NCI-H226 (cell line): ENCODE measurements around the gene RSPO4.
"Not testable (repeated sequence)": the region's sequence is repeated elsewhere in the genome, so short reads cannot be mapped to it uniquely, and the experiment has no call there.

Source experiments
- DNase-seq: peaks from one replicate; pipeline ENCODE4 v3.0.0-alpha.2; 2015

Gene RSPO4

DNA sequence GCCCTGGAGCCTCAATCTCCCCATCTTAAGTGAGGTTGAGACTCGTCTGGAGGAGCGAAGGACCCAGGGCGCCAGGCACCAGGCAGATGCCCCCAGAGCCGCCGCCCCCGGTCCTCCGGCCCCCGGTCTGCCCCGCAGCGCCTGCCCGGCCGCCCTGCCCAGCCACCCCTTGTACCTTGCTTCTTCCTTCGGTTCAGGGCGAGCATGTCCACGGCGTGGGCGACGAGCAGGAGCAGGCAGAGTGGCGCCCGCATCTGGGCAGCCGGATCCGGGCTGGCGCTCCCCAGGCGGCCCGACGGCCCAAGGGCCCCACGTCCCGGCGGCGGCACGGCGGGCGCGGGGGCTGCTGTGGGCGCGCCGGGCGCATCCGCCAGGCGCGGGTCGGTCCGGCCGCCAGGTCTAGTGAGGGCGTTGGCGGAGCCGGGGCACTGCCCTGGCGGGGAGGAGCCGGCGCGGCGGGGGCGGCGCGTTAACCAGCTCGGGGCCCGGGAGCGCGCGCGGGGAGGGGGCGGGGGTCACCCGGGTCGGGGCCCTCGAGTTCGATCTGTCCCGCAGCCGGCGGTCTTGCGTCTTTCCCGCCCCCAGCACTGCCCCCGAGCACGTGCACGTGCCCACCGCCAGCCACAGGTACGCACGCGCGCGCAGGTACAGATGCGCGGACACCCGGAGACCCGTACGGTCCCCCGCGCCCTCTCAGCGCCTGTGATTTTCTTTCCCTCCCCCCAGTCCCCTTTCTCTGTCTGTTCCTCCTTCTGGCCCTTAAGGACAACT lies at the start of gene RSPO4:
RSPO4 (minus strand) TSS at position 401 of the 771 bp plus-strand sequence; CDS start at position 254, 147 bp downstream.
- DNase-seq, result no peak

DNA sequence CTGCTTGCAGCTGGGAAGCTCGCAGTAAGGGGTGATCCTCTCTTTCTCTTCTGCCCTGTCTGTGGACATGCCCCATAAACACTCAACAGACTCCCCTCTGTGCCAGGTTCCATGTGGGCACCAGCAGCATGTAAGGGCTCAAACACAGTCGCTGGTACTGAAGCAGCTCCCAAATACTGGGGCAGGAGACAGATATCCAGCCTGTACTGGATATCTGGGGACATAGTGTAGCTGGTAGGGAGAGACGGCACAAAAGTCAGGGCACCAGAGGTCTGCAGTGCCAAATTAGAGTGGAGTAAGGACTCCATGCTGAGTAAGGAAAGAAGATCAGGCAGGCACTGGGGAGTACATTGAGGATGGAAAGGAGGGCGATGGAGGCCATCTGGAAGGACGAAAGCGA lies 48.3 kb upstream of the RSPO4 start:
- DNase-seq, result no peak

DNA sequence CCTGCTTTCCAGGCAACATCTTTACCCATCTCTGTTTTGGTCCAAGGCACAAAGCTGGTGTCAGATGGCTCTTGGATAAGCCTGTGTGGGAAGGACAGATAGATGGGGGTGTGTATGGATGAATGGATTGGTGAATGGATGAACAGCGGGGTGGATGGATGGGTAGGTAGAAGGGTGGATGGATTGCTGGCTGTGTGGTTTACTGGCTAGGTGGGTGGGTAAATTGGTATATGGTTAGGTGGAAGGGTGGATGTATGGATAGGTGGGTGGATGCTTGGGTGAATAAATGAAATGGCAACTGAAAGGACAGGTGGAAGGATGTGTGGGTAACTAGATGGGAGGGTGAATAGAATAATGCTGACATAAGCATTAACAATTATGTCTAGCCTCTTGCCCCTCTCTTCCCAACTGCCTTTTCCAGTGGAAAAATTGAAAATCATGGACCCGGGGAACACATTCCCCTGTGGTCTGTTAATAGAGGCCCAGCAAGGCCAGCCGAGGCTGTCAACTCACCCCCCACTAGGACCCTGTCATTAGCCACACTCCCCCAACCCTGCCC lies 43.8 kb upstream of the RSPO4 start:
- no peak for DNase-seq

DNA sequence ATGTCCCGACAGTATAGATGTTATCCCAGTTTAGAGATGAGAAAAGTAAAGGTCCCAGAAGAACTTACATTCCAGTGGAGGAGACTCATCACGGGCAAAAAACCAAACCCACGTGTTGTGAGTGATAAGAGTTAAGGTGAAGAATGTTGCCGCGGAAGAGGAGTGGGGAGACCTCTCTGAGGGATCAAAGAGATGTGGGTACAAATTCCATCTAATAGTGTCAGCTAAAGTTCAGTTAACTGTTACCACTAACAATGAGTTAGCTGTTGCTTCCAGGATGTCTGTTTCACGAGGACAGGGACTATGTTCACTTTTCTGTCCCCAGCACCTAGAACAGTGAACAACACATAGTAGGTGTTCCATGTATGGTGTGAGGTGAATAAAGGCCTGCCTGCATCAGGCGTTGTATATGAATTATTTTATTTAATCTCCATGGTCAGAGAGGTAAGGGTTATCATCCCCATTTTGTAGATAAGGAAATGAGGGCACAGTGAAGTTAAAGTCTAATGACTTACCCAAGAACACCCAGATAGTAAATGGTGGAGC lies 39.8 kb upstream of the RSPO4 start:
- peak; percentile 5 for DNase-seq

DNA sequence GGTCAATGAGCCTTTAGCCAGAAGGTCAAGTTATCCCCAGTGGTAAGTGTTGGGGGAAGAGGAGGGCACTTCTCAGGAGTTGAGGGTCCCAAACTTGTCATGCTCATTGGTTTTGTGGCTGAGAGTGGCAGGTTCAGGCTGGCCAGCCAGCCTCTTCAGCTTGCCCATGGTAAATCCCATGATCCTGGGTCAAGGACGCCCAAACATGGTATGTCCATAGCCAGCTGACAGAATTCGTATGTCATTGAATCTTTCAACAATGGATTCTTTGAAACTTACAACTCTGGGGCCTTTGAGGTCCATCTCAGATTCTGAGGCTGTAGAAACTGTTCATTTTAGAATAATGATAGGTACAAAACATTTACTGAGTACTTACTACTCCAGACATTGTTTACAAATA lies 36.1 kb upstream of the RSPO4 start:
- DNase-seq, result no peak

DNA sequence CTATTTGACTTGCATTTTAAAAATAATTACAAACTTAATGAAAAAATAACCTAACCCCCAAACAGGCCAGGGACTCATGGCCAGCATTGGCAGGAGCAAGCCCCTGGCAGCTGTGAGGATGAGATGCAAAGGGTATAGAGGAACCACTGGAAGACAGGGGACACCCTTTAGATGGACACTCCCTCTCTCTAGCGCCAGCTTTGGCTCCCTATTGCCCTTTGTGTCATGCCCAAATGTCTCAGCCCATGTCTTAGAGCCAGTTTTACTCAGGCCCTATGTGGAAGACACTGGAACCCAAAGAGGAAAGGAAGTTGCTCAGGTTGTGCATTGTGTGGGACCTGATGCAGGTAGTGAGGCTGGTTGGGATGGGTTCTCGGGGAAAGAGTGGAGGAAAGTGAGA lies 34.9 kb upstream of the RSPO4 start:
- no peak for DNase-seq

DNA sequence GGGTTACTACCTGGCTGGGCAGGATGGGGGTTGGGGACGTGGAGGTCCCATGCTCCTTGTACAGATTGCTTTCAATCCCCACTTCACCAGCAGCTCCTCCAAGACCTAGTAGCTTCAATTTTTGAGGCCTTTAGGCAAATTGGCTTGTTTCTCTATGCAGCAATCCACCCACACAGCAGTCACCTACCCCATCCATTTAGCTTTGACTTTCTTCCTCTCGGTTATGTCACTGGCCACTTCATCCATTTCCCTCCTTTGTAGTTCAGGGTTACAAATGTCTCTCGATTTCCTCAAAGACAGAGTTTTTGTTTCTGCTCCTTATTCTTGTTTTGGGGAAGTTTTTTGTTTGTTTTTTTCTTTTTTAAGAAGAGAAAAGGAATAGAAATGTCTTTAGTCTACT lies 33.4 kb upstream of the RSPO4 start:
- DNase-seq, result no peak

DNA sequence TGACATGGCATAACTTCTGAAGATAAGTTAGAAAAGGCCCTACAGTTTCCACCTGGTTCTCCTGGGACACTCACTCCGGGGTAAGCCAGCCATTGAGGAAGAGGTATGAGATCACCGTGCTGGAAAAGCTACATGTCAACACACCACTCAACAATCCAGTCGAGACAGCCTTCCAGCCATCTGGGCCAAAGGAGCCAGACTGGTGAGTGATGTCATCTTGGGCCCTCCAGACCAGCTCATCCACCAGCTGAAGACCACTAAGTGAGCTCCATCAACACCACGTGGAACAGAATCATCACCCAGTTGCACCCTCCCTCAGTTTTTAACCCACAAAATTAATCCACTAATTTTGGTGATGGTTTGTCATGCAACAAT lies 32.3 kb upstream of the RSPO4 start:
- no peak for DNase-seq

DNA sequence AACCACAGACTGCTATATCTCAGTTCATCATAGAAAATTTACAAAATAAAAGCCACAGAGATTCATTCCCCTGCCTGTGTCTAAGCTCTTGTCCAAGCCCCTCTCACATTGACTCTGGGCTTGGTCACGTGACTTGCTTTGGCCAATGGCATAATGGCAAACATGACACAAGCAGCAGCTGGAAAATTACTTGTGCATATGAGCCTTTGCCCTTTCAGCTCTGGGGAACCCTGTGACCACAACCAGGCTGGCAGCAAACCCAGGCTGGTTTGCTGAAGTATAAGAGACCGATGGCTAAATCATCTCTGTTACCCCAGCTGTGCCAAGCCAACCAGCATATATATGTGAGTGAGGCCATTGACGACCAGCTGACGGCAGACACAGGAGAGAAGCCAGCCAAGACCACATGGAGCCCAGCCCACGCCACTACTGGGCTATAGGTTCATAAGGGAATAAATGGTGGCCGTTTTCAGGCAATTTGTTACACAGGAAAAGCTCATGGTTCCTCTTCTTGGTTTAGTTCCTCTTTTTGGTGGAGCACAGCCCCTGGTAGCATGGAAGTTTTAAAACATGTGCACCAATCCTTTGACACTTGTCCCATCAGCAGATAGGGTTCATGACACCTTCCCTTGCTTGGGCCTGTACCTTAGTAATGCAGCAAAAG lies 31.8 kb upstream of the RSPO4 start:
- no peak for DNase-seq

DNA sequence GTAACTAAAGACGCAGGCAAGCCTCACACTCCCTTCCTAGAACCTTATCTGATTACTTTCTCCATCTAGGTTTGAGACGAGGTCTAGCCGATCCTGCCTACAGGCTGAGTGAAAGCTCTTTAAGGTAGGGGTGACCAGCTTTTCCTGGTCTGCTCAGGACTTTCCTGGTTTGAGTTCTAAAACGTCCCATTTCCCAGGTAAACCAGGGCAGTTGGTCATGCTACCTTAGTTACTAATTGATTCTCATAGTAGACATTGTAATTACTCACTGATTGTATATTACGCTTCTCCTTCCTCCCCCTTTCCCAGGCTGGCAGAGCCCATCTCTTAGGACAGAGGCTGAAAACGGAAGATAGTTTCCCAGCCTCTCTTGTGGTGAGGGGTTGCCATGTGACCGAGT lies 27.9 kb upstream of the RSPO4 start:
- DNase-seq, result no peak

DNA sequence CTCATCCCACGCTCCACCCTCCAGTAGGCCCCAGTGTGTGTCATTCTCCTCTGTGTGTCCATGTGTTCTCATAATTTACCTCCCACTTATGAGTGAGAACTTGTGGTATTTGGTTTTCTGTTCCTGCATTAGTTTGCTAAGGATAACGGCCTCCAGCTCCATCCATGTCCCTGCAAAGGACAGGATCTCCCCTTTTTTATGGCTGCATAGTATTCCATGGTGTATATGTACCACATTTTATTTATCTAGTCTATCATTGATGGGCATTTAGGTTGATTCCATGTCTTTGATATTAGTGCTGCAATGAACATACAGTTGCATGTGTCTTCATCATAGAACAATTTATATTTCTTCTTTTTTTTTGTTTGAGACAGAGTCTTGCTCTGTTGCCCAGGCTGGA lies 24.1 kb upstream of the RSPO4 start:
- DNase-seq, result not testable (repeated sequence)

DNA sequence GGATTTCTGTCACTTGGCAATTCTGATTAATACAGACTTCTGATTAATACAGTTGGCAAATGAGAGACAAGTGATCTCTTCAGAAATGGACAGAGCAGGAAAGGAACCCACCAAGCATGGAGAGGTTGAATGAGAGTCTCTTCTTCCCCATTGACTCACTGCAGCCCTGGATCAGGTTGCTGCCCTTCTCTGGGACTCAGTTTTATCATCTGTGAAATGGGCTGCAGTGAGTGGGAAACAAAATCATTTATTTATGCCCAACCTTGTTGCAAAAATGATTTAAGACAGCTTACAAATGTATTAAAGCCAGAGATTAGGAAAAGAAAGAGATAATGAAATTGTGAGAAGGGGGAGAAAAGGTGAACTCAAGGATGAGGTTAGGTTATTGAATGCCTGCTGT lies 20.8 kb upstream of the RSPO4 start:
- no peak for DNase-seq

DNA sequence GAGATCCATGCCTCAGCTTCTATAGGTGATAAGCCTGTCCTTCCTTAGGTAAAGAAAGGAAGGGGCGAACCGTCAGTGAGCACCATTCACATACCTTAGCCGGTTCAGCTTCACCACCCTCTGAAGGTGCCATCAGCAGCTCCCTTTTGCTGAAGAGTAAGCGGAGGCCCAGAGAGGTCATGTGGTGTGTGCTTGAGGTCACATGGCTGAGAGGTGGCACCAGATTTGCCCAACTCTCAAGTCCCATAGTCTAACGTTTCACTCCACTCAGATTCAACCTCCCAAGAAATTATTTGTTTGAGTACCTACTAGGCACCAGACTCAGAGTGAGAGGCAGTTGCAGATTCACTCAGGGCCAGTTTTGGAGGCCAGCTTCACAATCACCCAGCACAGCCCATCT lies 18.5 kb upstream of the RSPO4 start:
- DNase-seq, result no peak

DNA sequence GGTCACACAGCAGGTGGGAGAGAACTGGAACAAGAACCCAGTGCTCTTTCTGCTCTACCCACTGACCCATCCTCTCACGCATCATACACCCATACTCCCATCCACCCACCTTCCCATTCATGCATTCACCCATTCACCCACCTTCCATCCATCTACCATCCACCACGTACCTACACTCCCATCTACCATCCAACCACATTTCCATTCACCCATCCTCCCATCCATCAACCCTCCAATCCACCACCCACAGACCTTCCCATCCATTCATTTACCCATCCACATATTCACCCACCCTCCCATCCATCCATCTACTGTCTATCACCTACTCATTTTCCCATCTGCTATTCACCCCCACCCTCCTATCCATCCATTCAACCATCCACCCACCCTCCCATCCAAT lies 17.2 kb upstream of the RSPO4 start:
- no peak for DNase-seq

DNA sequence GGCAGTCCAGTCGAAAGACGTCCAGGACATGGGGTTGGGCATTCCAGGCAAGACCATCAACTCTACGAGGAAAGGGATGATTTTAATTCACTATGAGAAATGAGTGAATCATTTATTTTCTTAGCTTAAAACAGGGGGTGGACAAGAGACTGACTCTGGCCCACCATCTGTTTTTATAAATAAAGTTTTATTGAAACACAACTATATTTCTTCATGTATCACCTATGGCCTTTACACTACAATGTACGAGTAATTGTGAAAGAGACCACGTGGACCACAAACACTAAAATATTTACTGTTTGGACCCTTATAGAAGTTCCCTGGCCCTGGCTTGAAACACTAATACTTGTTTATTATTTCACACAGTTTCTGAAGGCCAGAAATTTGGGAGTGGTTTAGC lies 15.6 kb upstream of the RSPO4 start:
- DNase-seq, result no peak

DNA sequence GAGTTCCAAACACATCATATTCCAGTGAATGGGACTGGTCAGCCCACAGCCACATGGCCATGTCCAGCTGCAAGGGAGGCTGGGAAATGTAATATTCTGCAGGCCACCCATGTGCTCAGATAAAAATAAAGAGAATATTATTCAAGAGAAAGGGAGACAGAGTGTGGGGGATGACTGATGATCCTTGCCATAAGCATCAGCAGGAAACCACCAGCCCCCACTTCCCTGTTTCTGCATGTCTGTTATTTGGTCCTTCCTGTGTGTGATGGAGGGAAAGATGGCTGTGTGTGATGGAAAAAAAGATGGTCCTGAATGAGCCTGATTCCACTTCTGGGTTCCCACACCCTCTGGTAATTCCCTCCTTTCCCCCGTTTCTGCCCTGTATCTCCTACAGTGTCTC lies 13.1 kb upstream of the RSPO4 start:
- DNase-seq, result no peak

DNA sequence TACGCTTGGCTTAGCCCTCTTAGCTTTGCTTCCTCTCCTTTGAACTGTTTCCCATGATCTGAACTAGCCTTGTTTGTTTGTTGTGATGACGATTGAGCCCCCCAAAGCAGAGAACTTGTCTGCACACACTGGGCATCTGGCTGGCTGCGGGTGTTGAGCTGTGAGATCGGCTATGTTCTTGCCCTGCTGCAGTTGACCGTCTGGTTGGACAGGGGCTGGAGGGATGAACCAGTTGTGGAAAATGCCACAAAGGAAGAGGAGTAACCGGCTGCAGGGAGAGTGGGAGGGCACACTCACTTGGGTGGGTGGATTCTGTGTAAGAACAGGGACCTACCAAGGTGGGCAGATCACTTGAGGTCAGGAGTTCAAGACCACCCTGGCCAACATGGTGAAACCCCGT lies 12.4 kb upstream of the RSPO4 start:
- DNase-seq, result no peak

DNA sequence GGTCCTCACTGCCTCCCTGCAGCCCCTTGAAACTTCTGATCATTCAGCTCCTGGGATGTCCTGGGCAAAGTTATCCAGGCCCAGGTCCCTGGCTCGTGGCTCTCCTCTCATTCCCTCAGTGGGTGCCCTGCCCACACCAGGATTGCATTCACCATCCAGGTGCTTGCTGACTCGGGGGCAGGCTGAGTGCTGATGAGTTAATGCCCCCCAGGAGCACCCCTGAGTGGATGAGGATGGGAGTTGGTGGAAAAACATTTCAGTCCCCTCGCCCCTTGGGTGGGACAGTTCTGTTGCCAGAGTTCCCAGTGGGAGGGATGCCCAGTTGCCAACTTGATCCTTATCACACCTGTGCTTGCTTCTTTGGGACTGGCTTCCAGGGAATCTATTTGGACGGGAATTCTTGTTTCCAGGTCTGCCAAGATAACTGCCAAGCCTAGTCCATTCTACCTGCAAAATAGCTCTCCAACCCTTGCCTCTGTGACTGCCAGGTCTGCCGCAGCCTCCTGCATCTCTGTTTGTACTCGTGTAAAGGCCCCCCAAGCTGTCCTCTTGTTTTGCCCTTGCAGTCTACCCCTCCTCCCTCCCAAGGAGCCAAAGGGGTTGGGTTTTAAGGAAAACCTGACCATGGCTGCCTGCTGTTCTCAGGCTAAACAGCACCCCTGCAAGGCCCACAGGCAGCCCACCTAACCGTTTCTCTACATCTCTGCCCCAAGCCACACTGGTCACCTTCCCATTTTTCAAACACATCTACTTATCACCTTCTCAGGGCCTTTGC lies 11.6 kb upstream of the RSPO4 start:
- no peak for DNase-seq

DNA sequence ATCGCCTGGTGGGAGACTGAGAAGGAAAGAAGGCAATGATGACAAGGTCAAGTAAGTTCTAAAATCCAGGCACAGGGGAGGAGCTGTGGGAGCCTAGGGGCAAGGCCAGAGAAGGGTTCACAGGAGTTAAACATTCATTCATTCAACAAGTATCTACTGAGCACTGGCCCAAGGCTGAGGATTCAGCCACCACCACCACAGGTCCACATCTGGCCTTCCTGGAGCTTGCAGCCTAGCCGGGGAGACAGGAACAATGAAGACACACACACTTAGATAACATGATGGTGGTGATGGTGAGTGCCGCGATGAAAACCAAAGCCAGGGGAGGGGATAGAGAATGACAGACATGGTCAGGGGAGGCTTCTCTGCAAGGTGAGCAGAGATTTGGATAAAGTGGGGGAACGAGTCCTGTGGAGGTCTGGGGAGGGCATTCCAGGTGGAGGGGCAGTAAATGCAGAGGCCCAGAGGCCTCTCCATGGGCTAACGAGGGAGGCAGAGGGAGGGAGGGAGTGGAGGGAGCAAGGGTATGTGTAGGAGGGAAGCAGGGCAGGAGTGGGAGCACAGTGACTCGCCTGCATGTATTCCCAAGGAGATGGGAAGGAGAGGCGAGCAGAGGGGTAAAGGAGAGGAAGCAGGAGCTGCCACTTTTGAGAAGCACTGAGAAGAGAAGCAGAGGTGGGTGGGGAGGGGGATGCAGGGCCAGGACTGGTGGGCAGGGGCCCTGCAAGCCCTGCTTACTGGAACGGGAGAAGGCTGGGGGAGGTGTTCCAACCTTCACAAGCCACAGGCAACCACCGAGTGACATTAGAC lies 10.5 kb upstream of the RSPO4 start:
- no peak for DNase-seq

DNA sequence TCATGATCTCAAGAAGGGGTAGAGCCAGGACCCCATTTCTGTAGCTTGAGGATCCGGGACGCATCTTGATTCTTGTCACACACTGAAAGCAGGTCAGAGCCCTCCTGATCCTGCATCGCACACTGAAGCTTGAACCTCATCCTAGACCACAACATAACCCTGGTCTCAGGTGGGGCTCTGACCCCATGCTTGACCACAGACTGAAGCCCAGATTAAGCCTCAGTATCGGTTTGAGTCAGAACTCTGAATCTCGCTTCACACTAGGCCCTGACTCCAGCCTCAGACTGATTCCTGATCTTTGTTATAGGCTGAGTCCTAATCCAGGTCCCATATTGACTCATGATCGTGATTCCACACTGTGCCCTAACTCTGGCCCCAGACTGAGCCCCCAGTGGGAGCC lies 8.5 kb upstream of the RSPO4 start:
- DNase-seq, result no peak

DNA sequence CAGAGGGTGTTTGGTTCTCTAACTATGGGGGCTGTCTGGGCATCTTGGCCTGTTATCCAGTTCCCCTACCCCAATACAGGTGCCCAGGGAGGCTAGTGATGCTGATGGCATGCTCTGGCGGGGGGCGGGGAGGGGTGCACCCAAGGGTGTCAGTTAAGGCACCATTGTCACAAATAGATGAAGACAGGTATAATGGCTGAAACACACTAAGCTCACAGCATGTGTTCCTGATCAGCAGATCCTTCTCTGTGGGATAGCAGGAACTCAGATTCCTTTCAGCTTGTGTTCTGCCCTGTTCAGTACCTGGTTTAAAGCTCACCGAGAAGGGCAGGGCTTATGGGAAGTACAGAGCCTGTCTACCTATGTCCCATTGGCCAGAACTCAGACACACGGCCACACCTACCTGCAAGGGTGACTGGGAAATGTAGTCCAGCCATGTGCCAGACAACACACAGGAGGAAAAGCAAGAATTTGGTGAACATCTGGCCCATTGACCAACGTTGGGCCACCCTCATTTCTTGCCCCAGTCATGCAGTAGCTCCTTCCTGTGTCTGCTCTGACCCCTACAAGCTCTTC lies 3.4 kb upstream of the RSPO4 start:
- peak; percentile 12 for DNase-seq
